ENCODE results near the gene SLAIN2.

The SLAIN2 gene

DNA sequence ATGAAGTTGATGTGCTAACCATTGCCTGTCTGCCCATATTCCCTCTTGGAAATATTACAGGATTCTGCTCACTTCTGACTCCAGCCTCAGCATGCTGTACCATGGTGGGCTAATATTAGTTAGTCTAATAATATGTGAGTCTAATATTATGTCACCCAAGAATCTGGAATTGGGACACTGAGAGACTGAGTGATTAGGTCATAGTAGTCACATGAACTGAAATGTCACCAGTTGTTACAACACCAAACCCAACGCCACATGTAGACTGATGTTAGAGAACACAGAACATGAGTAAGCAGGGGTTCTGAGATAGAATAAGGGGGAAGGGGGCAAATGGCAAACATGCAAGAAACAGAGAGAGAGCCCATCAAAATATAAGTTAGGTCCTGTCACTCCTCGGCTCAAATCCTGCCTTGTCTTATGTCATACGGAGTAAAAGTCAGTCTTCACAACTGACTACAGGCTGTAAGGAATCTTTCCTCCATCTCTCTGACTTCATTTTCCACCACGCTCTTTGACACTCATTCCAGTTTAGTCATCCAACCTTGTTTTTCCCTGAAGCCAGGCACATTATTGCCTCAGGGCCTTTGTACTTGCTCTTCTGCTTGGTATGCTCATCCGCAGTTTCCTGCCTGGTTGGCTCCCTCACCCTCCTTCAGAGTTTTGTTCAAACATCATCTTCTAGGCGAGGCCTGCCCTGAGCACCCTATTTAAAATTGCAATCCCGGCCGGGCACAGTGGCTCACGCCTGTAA is 9.6 kb upstream of the SLAIN2 start:
- Mint-ChIP-seq H3K4me3 (no peak overlapping the region), H3K4me1 (peaks cover 6% of the 10 kb centered on the region), H3K9me3 (no peaks in the 10 kb centered on the region), H3K27me3 (ENCODE audit: low read depth) (no peaks in the 10 kb centered on the region), H3K36me3 (ENCODE audit: low read depth) (no peaks in the 10 kb centered on the region), H3K27ac (no peak overlapping the region)
- TF ChIP-seq CTCF (IDR thresholded peaks at IDR 0.05; ENCODE audit: unreplicated experiment in 3 of 3), result no peak

DNA sequence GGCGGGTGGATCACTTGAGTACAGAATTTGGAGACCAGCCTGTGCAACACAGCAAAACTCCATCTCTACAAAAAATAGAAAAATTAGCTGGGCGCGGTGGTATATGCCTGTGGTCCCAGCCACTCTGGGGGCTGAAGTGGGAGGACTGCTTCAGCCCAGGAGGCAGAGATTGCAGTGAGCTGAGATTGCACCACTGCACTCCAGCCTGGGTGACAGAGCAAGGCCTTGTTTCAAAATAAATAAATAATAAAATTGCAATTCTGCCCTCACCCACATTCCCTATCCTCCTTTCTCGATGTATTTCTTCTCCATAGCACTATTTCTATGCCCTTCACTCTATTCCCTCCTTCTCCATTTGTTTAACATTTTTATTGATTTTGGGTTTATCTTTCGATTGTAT is 8.7 kb upstream of the SLAIN2 start:
- Mint-ChIP-seq H3K4me1 (peaks cover 6% of the 10 kb centered on the region), H3K36me3 (ENCODE audit: low read depth) (no peaks in the 10 kb centered on the region), H3K27me3 (ENCODE audit: low read depth) (no peaks in the 10 kb centered on the region), H3K4me3 (no peak overlapping the region), H3K27ac (no peak overlapping the region), H3K9me3 (no peaks in the 10 kb centered on the region)
- TF ChIP-seq CTCF (IDR thresholded peaks at IDR 0.05; ENCODE audit: unreplicated experiment in 3 of 3), result no peak

DNA sequence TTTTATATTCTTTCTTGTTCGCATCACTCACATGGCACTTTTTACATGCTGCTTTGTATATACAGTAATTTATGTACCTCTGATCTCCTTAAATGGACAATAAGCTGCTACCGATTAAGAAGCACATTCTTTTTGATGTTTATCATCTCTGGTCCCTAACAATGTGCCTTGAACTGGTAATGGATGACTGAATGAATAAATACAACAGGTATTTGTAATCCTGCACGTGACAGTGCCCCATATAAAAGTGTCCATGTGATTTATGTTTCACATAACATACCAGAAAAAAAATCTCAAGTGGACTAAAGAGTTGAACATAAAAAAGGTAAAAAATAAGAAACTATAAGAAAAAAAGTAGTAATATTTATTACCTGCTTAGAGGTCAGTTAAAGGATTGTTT is 7.7 kb upstream of the SLAIN2 start:
- no peaks in the 10 kb centered on the region for H3K27me3 Mint-ChIP-seq (ENCODE audit: low read depth)
- H3K4me1 Mint-ChIP-seq, result peaks cover 11% of the 10 kb centered on the region
- no peak overlapping the region for H3K27ac Mint-ChIP-seq
- H3K4me3 Mint-ChIP-seq, result no peak overlapping the region
- H3K36me3 Mint-ChIP-seq (ENCODE audit: low read depth), result no peaks in the 10 kb centered on the region
- no peaks in the 10 kb centered on the region for H3K9me3 Mint-ChIP-seq
- no peak for TF ChIP-seq CTCF (IDR thresholded peaks at IDR 0.05; ENCODE audit: unreplicated experiment in 3 of 3)

DNA sequence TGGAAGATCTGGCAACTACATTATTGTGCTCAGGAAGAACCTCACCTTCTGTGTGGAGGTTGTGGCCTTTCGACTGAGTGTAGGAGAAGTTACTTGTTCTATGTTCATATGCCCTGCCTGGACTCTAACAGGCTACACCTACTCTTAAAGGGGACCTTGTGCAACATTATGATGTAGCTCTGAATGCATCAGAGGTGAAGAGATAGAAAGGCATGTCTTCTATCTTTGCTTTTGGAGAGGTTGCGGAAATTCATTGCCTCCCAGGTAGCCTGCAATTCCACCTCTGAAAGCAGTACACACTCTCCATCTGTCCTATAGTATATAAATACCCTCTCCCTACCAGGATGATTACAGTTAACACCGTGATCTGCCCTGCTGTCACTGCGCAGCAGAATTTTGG is 7.1 kb upstream of the SLAIN2 start:
- Mint-ChIP-seq H3K9me3 (no peaks in the 10 kb centered on the region), H3K27me3 (ENCODE audit: low read depth) (no peaks in the 10 kb centered on the region), H3K36me3 (ENCODE audit: low read depth) (no peaks in the 10 kb centered on the region), H3K27ac (no peak overlapping the region), H3K4me1 (peaks cover 17% of the 10 kb centered on the region), H3K4me3 (no peak overlapping the region)
- TF ChIP-seq CTCF (IDR thresholded peaks at IDR 0.05; ENCODE audit: unreplicated experiment in 3 of 3), result no peak

DNA sequence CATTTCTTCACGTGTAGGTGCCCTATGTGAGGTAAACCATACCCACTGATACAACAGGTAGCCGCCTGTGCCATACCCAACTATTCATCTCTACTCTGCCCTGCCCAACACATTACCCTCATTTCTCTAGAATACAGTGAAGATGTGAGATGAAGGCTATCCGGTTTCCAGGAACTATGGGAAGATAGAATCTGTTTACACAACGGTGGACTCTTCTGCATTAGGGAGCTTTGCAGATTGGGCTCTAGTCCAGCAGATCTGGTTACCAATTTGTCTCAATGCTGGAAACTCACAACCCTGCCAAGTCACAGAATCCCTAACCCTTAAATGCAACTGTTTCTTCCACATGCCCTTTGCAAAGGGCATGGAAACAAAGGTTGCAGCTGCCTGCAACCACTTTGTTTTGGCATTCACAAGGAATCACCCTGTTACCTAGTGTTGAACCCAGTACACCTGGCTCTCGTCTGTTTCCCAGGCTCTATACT is 6.4 kb upstream of the SLAIN2 start:
- no peak for TF ChIP-seq CTCF (IDR thresholded peaks at IDR 0.05; ENCODE audit: unreplicated experiment in 3 of 3)
- no peak overlapping the region for H3K27ac Mint-ChIP-seq

More for the DNA sequence above, 6.4 kb upstream of the SLAIN2 start:
- Mint-ChIP-seq H3K27me3 (ENCODE audit: low read depth) (no peaks in the 10 kb centered on the region), H3K4me1 (peaks cover 24% of the 10 kb centered on the region), H3K36me3 (ENCODE audit: low read depth) (no peaks in the 10 kb centered on the region), H3K4me3 (no peak overlapping the region), H3K9me3 (no peaks in the 10 kb centered on the region)

All from nephron (organoid).